HG03432 (cell line): ENCODE measurements around the gene GABRB2.
A peak's percentile ranks its signal among the peaks of the same experiment; 100 is the strongest.

Source experiments
- ATAC-seq: cut with Tn5 transposase; IDR thresholded peaks from one replicate; pipeline ENCODE4 v1.9.1; 2021; ENCODE audit warnings: mild to moderate bottlenecking, moderate library complexity; ENCODE audit not compliant: unreplicated experiment

The GABRB2 gene

GRCh38 chr5:161481922-161482321 is 64.6 kb downstream of the GABRB2 start:
- ATAC-seq, result peak; percentile 85

- ATAC-seq, result no peak
Measured at GRCh38 chr5:161471211-161471950, 75.1 kb downstream of the GABRB2 start.

GRCh38 chr5:161467703-161468102 is 78.8 kb downstream of the GABRB2 start:
- ATAC-seq, result no peak

- no peak for ATAC-seq
Measured at GRCh38 chr5:161460741-161461140, 85.8 kb downstream of the GABRB2 start.

GRCh38 chr5:161446655-161447054 is 99.9 kb downstream of the GABRB2 start:
- ATAC-seq, result no peak

GRCh38 chr5:161442471-161442870 is 104.1 kb downstream of the GABRB2 start:
- ATAC-seq, result no peak

GRCh38 chr5:161432798-161433197 is 113.7 kb downstream of the GABRB2 start:
- no peak for ATAC-seq

GRCh38 chr5:161431963-161432362 is 114.6 kb downstream of the GABRB2 start:
- no peak for ATAC-seq

- no peak for ATAC-seq
Measured at GRCh38 chr5:161421067-161421466, 125.5 kb downstream of the GABRB2 start.

GRCh38 chr5:161420521-161420920 is 126.0 kb downstream of the GABRB2 start:
- no peak for ATAC-seq

GRCh38 chr5:161414896-161415295 is 131.6 kb downstream of the GABRB2 start:
- ATAC-seq, result no peak

- ATAC-seq, result no peak
Measured at GRCh38 chr5:161414037-161414436, 132.5 kb downstream of the GABRB2 start.

- no peak for ATAC-seq
Measured at GRCh38 chr5:161412792-161413191, 133.7 kb downstream of the GABRB2 start.

GRCh38 chr5:161411156-161411555 is 135.4 kb downstream of the GABRB2 start:
- ATAC-seq, result no peak

GRCh38 chr5:161410640-161411039 is 135.9 kb downstream of the GABRB2 start:
- no peak for ATAC-seq

- ATAC-seq, result no peak
Measured at GRCh38 chr5:161409471-161409870, 137.1 kb downstream of the GABRB2 start.

GRCh38 chr5:161406880-161407279 is 139.6 kb downstream of the GABRB2 start:
- ATAC-seq, result no peak

GRCh38 chr5:161403996-161404395 is 142.5 kb downstream of the GABRB2 start:
- no peak for ATAC-seq

GRCh38 chr5:161403121-161403520 is 143.4 kb downstream of the GABRB2 start:
- ATAC-seq, result no peak

- no peak for ATAC-seq
Measured at GRCh38 chr5:161400583-161400982, 145.9 kb downstream of the GABRB2 start.

- no peak for ATAC-seq
Measured at GRCh38 chr5:161399996-161400562, 146.4 kb downstream of the GABRB2 start.

- ATAC-seq, result no peak
Measured at GRCh38 chr5:161397448-161397847, 149.1 kb downstream of the GABRB2 start.

- ATAC-seq, result no peak
Measured at GRCh38 chr5:161396171-161396570, 150.4 kb downstream of the GABRB2 start.
